ENCODE measurements around the gene SMAD6. TPM values are rescaled to one million over a fixed set of nuclear protein-coding genes. Genes with fewer than 3 reads are reported as not detected.

Gene SMAD6
- total and polyA plus RNA-seq, 2 experiments from 2014 or later = 1.6 to 15.7 TPM

- Mint-ChIP-seq H3K9me3 (no peaks in the 10 kb centered on the region), H3K27me3 (ENCODE audit: insufficient read depth, low read depth, poor library complexity) (peaks cover 8% of the 10 kb centered on the region), H3K27ac (no peak overlapping the region), H3K4me1 (peaks cover 19% of the 10 kb centered on the region), H3K36me3 (ENCODE audit: low read depth) (peaks cover 3% of the 10 kb centered on the region; the same call in 1 of the 3 replicates), H3K4me3 (no peak overlapping the region)
- ATAC-seq (no peak), DNase-seq (ENCODE audit: low spot score) (no peak)
- Histone ChIP-seq H4K20me1 (replicated peaks; ENCODE audit: insufficient read depth) (no peaks in the 10 kb centered on the region), H3K9me2 (ENCODE audit: insufficient read depth) (no peaks in the 10 kb centered on the region), H3K27ac (ENCODE audit: low read depth) (no peak overlapping the region), H3K4me1 (ENCODE audit: insufficient read depth) (peaks cover 10% of the 10 kb centered on the region; the same call in 1 of the 2 replicates), H3K4me2 (no peak overlapping the region), H3K27me3 (ENCODE audit: insufficient read depth) (no peaks in the 10 kb centered on the region), H2AFZ (no peak overlapping the region), H3F3A (replicated peaks; ENCODE audit: low read depth) (no peaks in the 10 kb centered on the region), H3K36me3 (ENCODE audit: insufficient read depth) (no peaks in the 10 kb centered on the region; the same call in 1 of the 2 replicates), H3K4me3 (no peak overlapping the region), H3K79me2 (replicated peaks; ENCODE audit: insufficient read depth) (no peaks in the 10 kb centered on the region)
- TF ChIP-seq ETS1 (IDR thresholded peaks at IDR 0.05) (no peak), EZH2 (IDR thresholded peaks at IDR 0.05; ENCODE audit: low read depth, unreplicated experiment) (no peak), CREB1 (CRISPR knock-in tag; IDR thresholded peaks at IDR 0.05; ENCODE audit: low read depth) (no peak), NANOG (IDR thresholded peaks at IDR 0.05; ENCODE audit: borderline replicate concordance) (no peak), ZNF114 (CRISPR knock-in tag; IDR thresholded peaks at IDR 0.05) (no peak), STAT1 (IDR thresholded peaks at IDR 0.05; ENCODE audit: unreplicated experiment) (no peak), EZH2phosphoT487 (IDR thresholded peaks at IDR 0.05; ENCODE audit: unreplicated experiment) (no peak), POLR2AphosphoS5 (IDR thresholded peaks at IDR 0.05; ENCODE audit: low read depth) (no peak), ZNF331 (CRISPR knock-in tag; IDR thresholded peaks at IDR 0.05; ENCODE audit: low read depth) (no peak), JUNB (IDR thresholded peaks at IDR 0.05; ENCODE audit: unreplicated experiment) (no peak)
- TF ChIP-seq, protein P1, sequence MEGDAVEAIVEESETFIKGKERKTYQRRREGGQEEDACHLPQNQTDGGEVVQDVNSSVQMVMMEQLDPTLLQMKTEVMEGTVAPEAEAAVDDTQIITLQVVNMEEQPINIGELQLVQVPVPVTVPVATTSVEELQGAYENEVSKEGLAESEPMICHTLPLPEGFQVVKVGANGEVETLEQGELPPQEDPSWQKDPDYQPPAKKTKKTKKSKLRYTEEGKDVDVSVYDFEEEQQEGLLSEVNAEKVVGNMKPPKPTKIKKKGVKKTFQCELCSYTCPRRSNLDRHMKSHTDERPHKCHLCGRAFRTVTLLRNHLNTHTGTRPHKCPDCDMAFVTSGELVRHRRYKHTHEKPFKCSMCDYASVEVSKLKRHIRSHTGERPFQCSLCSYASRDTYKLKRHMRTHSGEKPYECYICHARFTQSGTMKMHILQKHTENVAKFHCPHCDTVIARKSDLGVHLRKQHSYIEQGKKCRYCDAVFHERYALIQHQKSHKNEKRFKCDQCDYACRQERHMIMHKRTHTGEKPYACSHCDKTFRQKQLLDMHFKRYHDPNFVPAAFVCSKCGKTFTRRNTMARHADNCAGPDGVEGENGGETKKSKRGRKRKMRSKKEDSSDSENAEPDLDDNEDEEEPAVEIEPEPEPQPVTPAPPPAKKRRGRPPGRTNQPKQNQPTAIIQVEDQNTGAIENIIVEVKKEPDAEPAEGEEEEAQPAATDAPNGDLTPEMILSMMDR (conservative IDR thresholded peaks at IDR 0.05; ENCODE audit: low read depth in 2 of 2) = no peak
- TF ChIP-seq, protein P2, sequence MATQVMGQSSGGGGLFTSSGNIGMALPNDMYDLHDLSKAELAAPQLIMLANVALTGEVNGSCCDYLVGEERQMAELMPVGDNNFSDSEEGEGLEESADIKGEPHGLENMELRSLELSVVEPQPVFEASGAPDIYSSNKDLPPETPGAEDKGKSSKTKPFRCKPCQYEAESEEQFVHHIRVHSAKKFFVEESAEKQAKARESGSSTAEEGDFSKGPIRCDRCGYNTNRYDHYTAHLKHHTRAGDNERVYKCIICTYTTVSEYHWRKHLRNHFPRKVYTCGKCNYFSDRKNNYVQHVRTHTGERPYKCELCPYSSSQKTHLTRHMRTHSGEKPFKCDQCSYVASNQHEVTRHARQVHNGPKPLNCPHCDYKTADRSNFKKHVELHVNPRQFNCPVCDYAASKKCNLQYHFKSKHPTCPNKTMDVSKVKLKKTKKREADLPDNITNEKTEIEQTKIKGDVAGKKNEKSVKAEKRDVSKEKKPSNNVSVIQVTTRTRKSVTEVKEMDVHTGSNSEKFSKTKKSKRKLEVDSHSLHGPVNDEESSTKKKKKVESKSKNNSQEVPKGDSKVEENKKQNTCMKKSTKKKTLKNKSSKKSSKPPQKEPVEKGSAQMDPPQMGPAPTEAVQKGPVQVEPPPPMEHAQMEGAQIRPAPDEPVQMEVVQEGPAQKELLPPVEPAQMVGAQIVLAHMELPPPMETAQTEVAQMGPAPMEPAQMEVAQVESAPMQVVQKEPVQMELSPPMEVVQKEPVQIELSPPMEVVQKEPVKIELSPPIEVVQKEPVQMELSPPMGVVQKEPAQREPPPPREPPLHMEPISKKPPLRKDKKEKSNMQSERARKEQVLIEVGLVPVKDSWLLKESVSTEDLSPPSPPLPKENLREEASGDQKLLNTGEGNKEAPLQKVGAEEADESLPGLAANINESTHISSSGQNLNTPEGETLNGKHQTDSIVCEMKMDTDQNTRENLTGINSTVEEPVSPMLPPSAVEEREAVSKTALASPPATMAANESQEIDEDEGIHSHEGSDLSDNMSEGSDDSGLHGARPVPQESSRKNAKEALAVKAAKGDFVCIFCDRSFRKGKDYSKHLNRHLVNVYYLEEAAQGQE (IDR thresholded peaks at IDR 0.05; ENCODE audit: unreplicated experiment) = no peak
- TF ChIP-seq, protein P3, sequence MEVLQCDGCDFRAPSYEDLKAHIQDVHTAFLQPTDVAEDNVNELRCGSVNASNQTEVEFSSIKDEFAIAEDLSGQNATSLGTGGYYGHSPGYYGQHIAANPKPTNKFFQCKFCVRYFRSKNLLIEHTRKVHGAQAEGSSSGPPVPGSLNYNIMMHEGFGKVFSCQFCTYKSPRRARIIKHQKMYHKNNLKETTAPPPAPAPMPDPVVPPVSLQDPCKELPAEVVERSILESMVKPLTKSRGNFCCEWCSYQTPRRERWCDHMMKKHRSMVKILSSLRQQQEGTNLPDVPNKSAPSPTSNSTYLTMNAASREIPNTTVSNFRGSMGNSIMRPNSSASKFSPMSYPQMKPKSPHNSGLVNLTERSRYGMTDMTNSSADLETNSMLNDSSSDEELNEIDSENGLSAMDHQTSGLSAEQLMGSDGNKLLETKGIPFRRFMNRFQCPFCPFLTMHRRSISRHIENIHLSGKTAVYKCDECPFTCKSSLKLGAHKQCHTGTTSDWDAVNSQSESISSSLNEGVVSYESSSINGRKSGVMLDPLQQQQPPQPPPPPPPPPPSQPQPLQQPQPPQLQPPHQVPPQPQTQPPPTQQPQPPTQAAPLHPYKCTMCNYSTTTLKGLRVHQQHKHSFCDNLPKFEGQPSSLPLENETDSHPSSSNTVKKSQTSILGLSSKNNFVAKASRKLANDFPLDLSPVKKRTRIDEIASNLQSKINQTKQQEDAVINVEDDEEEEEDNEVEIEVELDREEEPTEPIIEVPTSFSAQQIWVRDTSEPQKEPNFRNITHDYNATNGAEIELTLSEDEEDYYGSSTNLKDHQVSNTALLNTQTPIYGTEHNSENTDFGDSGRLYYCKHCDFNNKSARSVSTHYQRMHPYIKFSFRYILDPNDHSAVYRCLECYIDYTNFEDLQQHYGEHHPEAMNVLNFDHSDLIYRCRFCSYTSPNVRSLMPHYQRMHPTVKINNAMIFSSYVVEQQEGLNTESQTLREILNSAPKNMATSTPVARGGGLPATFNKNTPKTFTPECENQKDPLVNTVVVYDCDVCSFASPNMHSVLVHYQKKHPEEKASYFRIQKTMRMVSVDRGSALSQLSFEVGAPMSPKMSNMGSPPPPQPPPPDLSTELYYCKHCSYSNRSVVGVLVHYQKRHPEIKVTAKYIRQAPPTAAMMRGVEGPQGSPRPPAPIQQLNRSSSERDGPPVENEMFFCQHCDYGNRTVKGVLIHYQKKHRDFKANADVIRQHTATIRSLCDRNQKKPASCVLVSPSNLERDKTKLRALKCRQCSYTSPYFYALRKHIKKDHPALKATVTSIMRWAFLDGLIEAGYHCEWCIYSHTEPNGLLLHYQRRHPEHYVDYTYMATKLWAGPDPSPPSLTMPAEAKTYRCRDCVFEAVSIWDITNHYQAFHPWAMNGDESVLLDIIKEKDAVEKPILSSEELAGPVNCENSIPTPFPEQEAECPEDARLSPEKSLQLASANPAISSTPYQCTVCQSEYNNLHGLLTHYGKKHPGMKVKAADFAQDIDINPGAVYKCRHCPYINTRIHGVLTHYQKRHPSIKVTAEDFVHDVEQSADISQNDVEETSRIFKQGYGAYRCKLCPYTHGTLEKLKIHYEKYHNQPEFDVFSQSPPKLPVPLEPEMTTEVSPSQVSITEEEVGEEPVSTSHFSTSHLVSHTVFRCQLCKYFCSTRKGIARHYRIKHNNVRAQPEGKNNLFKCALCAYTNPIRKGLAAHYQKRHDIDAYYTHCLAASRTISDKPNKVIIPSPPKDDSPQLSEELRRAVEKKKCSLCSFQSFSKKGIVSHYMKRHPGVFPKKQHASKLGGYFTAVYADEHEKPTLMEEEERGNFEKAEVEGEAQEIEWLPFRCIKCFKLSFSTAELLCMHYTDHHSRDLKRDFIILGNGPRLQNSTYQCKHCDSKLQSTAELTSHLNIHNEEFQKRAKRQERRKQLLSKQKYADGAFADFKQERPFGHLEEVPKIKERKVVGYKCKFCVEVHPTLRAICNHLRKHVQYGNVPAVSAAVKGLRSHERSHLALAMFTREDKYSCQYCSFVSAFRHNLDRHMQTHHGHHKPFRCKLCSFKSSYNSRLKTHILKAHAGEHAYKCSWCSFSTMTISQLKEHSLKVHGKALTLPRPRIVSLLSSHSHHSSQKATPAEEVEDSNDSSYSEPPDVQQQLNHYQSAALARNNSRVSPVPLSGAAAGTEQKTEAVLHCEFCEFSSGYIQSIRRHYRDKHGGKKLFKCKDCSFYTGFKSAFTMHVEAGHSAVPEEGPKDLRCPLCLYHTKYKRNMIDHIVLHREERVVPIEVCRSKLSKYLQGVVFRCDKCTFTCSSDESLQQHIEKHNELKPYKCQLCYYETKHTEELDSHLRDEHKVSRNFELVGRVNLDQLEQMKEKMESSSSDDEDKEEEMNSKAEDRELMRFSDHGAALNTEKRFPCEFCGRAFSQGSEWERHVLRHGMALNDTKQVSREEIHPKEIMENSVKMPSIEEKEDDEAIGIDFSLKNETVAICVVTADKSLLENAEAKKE (CRISPR knock-in tag; IDR thresholded peaks at IDR 0.05) = no peak
These were observed 17.4 kb downstream of the SMAD6 start for GRCh38 chr15:66719471-66719870.
